Stimulated activated CD8-positive, alpha-beta memory T cell treated with anti-CD3 and anti-CD28 coated beads, Interleukin-4, amount 100 ng/mL, for 1 hour (primary cell): Measurements from ENCODE around the gene RCBTB2.

Experiments
- DNase-seq, 2 donors: peaks; one replicate each; pipeline ENCODE4 v3.0.0-alpha.2; 2020; ENCODE audit warnings: low read depth in 2 of 2, low spot score in 1 of 2

RCBTB2 gene

GRCh38 chr13:48531416-48532255 lies 1.2 kb downstream of the RCBTB2 start:
- no peak for DNase-seq

GRCh38 chr13:48530833-48531232 lies 2.0 kb downstream of the RCBTB2 start:
- no peak for DNase-seq

GRCh38 chr13:48528720-48529119 lies 4.2 kb downstream of the RCBTB2 start:
- no peak for DNase-seq

- no peak for DNase-seq
These were observed 4.9 kb downstream of the RCBTB2 start for GRCh38 chr13:48527955-48528354.

GRCh38 chr13:48526286-48526685 lies 6.6 kb downstream of the RCBTB2 start:
- DNase-seq = no peak

- no peak for DNase-seq
These were observed 14.8 kb downstream of the RCBTB2 start for GRCh38 chr13:48518083-48518482.

- DNase-seq = no peak
These were observed 17.1 kb downstream of the RCBTB2 start for GRCh38 chr13:48515732-48516131.

GRCh38 chr13:48514793-48515192 lies 18.1 kb downstream of the RCBTB2 start:
- no peak for DNase-seq

- no peak for DNase-seq
These were observed 21.2 kb downstream of the RCBTB2 start for GRCh38 chr13:48511621-48512230.

GRCh38 chr13:48510698-48511097 lies 22.2 kb downstream of the RCBTB2 start:
- DNase-seq = no peak

- no peak for DNase-seq
These were observed 24.9 kb downstream of the RCBTB2 start for GRCh38 chr13:48508011-48508410.

GRCh38 chr13:48507021-48507420 lies 25.9 kb downstream of the RCBTB2 start:
- no peak for DNase-seq

GRCh38 chr13:48506092-48506701 lies 26.7 kb downstream of the RCBTB2 start:
- DNase-seq = no peak

GRCh38 chr13:48505597-48506091 lies 27.2 kb downstream of the RCBTB2 start:
- DNase-seq = no peak

GRCh38 chr13:48505012-48505411 lies 27.9 kb downstream of the RCBTB2 start:
- no peak for DNase-seq

GRCh38 chr13:48504606-48505005 lies 28.3 kb downstream of the RCBTB2 start:
- DNase-seq = no peak

GRCh38 chr13:48502601-48503319 lies 30.1 kb downstream of the RCBTB2 start:
- no peak for DNase-seq

- no peak for DNase-seq
These were observed 31.2 kb downstream of the RCBTB2 start for GRCh38 chr13:48501705-48502104.

GRCh38 chr13:48500652-48501197 lies 32.2 kb downstream of the RCBTB2 start:
- no peak for DNase-seq

GRCh38 chr13:48497669-48498068 lies 35.2 kb downstream of the RCBTB2 start:
- no peak for DNase-seq
